ENCODE data around the gene HEATR5A.

DNA sequence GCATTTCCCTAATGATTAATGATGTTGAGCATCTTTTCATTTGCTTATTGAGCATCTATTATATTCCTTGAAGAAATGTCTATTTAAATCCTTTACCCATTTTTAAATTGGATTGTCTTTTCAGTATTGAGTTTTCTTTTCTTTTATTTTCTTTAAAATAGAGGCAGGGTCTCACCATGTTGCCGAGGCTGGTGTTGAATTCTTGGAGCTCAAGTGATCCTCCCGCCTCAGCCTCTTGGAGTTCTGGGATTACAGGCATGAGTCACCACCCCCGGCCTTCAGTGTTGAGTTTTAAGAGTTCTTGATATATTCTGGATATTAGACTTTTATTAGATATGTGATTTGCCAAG lies 139.5 kb downstream of the HEATR5A start:
- TF ChIP-seq, protein P1, sequence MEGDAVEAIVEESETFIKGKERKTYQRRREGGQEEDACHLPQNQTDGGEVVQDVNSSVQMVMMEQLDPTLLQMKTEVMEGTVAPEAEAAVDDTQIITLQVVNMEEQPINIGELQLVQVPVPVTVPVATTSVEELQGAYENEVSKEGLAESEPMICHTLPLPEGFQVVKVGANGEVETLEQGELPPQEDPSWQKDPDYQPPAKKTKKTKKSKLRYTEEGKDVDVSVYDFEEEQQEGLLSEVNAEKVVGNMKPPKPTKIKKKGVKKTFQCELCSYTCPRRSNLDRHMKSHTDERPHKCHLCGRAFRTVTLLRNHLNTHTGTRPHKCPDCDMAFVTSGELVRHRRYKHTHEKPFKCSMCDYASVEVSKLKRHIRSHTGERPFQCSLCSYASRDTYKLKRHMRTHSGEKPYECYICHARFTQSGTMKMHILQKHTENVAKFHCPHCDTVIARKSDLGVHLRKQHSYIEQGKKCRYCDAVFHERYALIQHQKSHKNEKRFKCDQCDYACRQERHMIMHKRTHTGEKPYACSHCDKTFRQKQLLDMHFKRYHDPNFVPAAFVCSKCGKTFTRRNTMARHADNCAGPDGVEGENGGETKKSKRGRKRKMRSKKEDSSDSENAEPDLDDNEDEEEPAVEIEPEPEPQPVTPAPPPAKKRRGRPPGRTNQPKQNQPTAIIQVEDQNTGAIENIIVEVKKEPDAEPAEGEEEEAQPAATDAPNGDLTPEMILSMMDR (IDR thresholded peaks at IDR 0.05) = no peak
- TF ChIP-seq POLR2A (IDR thresholded peaks at IDR 0.05) = no peak
